ENCODE data around the gene HIP1R.
A peak's percentile ranks its signal among the peaks of the same experiment; 100 is the strongest.

Gene HIP1R

GRCh38 chr12:122862110-122862634, 26.9 kb downstream of the HIP1R start:
- TF ChIP-seq CTCF (IDR thresholded peaks at IDR 0.05; ENCODE audit: low read length, missing control alignments), result no peak
- no peak overlapping the region for H3K4me3 ChIP-seq (replicated peaks; ENCODE audit: low read depth, low read length)
- no peak for DNase-seq (ENCODE audit: low read depth)

- DNase-seq (ENCODE audit: low read depth), result no peak
- H3K4me3 ChIP-seq (replicated peaks; ENCODE audit: low read depth, low read length), result no peak overlapping the region
- no peak for TF ChIP-seq CTCF (IDR thresholded peaks at IDR 0.05; ENCODE audit: low read length, missing control alignments)
These were observed 27.8 kb downstream of the HIP1R start for GRCh38 chr12:122862872-122863701.

- DNase-seq (ENCODE audit: low read depth), result no peak
- no peak overlapping the region for H3K4me3 ChIP-seq (replicated peaks; ENCODE audit: low read depth, low read length)
- TF ChIP-seq CTCF (IDR thresholded peaks at IDR 0.05; ENCODE audit: low read length, missing control alignments), result no peak
These were observed 29.6 kb downstream of the HIP1R start for GRCh38 chr12:122864894-122865253.

GRCh38 chr12:122865268-122866231, 30.3 kb downstream of the HIP1R start:
- DNase-seq (ENCODE audit: low read depth), result peak; percentile 20
- no peak overlapping the region for H3K4me3 ChIP-seq (replicated peaks; ENCODE audit: low read depth, low read length)
- peak; percentile 37 for TF ChIP-seq CTCF (IDR thresholded peaks at IDR 0.05; ENCODE audit: low read length, missing control alignments)

GRCh38 chr12:122866379-122866778, 31.1 kb downstream of the HIP1R start:
- DNase-seq (ENCODE audit: low read depth), result no peak
- H3K4me3 ChIP-seq (replicated peaks; ENCODE audit: low read depth, low read length), result no peak overlapping the region
- TF ChIP-seq CTCF (IDR thresholded peaks at IDR 0.05; ENCODE audit: low read length, missing control alignments), result no peak

GRCh38 chr12:122866950-122867607, 31.8 kb downstream of the HIP1R start:
- no peak overlapping the region for H3K4me3 ChIP-seq (replicated peaks; ENCODE audit: low read depth, low read length)
- no peak for DNase-seq (ENCODE audit: low read depth)
- no peak for TF ChIP-seq CTCF (IDR thresholded peaks at IDR 0.05; ENCODE audit: low read length, missing control alignments)

Measured in fibroblast of pulmonary artery (primary cell).